ENCODE data around the gene DTL. TPM values are rescaled to one million over a fixed set of nuclear protein-coding genes. Genes with fewer than 3 reads are reported as not detected.
A peak's percentile ranks its signal among the peaks of the same experiment; 100 is the strongest.

The DTL gene
- total RNA-seq, 1 donor from 2014 or later = 76.6 TPM

DNA sequence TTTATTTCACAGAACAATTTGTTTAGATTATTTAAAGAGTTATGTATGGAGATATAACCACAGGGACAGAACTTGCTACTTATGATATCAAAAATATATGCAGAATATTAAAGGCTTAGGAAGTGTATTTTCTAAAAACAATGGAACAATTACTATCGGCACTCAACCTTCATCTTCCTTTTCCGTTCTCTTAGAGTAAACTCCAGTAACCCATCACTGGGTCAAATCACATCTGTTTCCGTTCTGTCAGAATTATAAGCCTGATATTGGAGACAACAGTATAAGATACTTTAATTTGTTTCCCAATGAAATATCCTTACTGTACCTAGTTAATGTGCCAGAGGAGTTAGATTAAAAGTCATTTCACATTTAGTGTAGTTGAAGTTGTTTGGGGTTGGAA lies 32.2 kb downstream of the DTL start:
- Mint-ChIP-seq H3K27ac (no peak overlapping the region), H3K9me3 (no peaks in the 10 kb centered on the region), H3K36me3 (peaks cover 29% of the 10 kb centered on the region), H3K27me3 (ENCODE audit: insufficient read depth, low read depth) (no peaks in the 10 kb centered on the region), H3K4me1 (no peaks in the 10 kb centered on the region), H3K4me3 (no peak overlapping the region)
- H3F3A ChIP-seq (ENCODE audit: low read depth) = no peaks in the 10 kb centered on the region
- no peaks in the 10 kb centered on the region for H3K79me2 ChIP-seq (ENCODE audit: low read depth)
- H4K20me1 ChIP-seq (ENCODE audit: low read depth) = no peaks in the 10 kb centered on the region
- no peak overlapping the region for H2AFZ ChIP-seq (replicated peaks)
- H3K4me3 ChIP-seq = no peak overlapping the region
- no peak for DNase-seq (ENCODE audit: low spot score)
- no peak overlapping the region for H3K4me2 ChIP-seq
- peaks cover 32% of the 10 kb centered on the region for H3K36me3 ChIP-seq
- H3K27me3 ChIP-seq = no peaks in the 10 kb centered on the region
- no peaks in the 10 kb centered on the region for H3K4me1 ChIP-seq
- H3K9me3 ChIP-seq (ENCODE audit: low read depth) = no peaks in the 10 kb centered on the region
- no peak for TF ChIP-seq EZH2 (IDR thresholded peaks at IDR 0.05)
- no peak overlapping the region for H3K9ac ChIP-seq
- no peak overlapping the region for H3K27ac ChIP-seq

DNA sequence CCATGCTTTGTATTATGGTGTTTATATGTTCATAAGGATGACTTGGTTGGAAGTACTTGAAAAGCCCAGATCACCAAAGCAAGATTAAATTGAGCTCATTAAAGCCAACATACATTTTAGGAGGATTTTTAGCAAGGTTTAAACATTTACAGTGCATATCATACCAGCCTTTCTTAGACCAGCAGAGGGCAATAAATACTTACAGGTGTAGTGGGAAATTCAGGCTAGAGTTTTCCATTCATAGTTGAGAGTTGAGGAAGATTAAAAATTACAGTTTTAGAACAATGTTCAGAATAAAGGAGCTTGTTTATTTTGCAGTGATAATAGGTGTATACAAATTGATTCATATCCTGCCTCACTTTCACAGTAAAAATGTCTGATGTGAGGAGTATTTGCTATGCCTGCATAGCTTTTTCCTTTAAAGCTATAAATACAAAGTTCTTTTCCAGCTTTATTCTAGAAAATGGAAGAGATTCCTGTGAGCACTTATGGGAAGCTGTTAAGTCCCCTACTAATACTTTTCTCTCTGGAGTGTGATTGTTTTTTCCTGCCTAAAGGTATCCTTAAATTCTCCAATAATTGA lies 35.3 kb downstream of the DTL start:
- Histone ChIP-seq H3K4me3 (no peak overlapping the region), H3K27ac (no peak overlapping the region), H4K20me1 (ENCODE audit: low read depth) (no peaks in the 10 kb centered on the region), H3K79me2 (ENCODE audit: low read depth) (no peaks in the 10 kb centered on the region), H3K4me2 (no peak overlapping the region), H3F3A (ENCODE audit: low read depth) (no peaks in the 10 kb centered on the region), H3K27me3 (no peaks in the 10 kb centered on the region), H3K36me3 (peaks cover 28% of the 10 kb centered on the region), H2AFZ (replicated peaks) (no peak overlapping the region), H3K9ac (no peak overlapping the region), H3K9me3 (ENCODE audit: low read depth) (no peaks in the 10 kb centered on the region), H3K4me1 (no peaks in the 10 kb centered on the region)
- Mint-ChIP-seq H3K9me3 (no peaks in the 10 kb centered on the region), H3K27ac (no peak overlapping the region), H3K27me3 (ENCODE audit: insufficient read depth, low read depth) (no peaks in the 10 kb centered on the region), H3K36me3 (peaks cover 27% of the 10 kb centered on the region), H3K4me1 (no peaks in the 10 kb centered on the region), H3K4me3 (no peak overlapping the region)
- DNase-seq (ENCODE audit: low spot score) = peak; percentile 43
- TF ChIP-seq CTCF (IDR thresholded peaks at IDR 0.05) (peak; percentile 59), EZH2 (IDR thresholded peaks at IDR 0.05) (no peak)

GRCh38 chr1:212072047-212072446 lies 36.5 kb downstream of the DTL start:
- no peaks in the 10 kb centered on the region for H3K9me3 Mint-ChIP-seq
- Histone ChIP-seq H3K4me2 (no peak overlapping the region), H4K20me1 (ENCODE audit: low read depth) (no peaks in the 10 kb centered on the region), H2AFZ (replicated peaks) (no peak overlapping the region), H3K79me2 (ENCODE audit: low read depth) (no peaks in the 10 kb centered on the region), H3K27ac (no peak overlapping the region), H3F3A (ENCODE audit: low read depth) (no peaks in the 10 kb centered on the region), H3K27me3 (no peaks in the 10 kb centered on the region), H3K9ac (no peak overlapping the region), H3K9me3 (ENCODE audit: low read depth) (no peaks in the 10 kb centered on the region), H3K4me1 (no peaks in the 10 kb centered on the region), H3K36me3 (peaks cover 28% of the 10 kb centered on the region), H3K4me3 (no peak overlapping the region)
- H3K27ac Mint-ChIP-seq = no peak overlapping the region
- TF ChIP-seq EZH2 (IDR thresholded peaks at IDR 0.05) (no peak), CTCF (IDR thresholded peaks at IDR 0.05) (no peak), EZH2phosphoT487 (IDR thresholded peaks at IDR 0.05) (no peak)
- peaks cover 28% of the 10 kb centered on the region for H3K36me3 Mint-ChIP-seq
- no peak for DNase-seq (ENCODE audit: low spot score)
- no peak overlapping the region for H3K4me3 Mint-ChIP-seq
- H3K27me3 Mint-ChIP-seq (ENCODE audit: insufficient read depth, low read depth) = no peaks in the 10 kb centered on the region
- no peaks in the 10 kb centered on the region for H3K4me1 Mint-ChIP-seq

- H3K4me2 ChIP-seq = no peak overlapping the region
- no peaks in the 10 kb centered on the region for H3K27me3 ChIP-seq
- H3K36me3 Mint-ChIP-seq = peaks cover 29% of the 10 kb centered on the region
Measured at GRCh38 chr1:212073490-212073889, 37.9 kb downstream of the DTL start.

More at GRCh38 chr1:212073490-212073889, 37.9 kb downstream of the DTL start:
- H3K4me1 Mint-ChIP-seq = no peaks in the 10 kb centered on the region
- Histone ChIP-seq H2AFZ (replicated peaks) (no peak overlapping the region), H3K9ac (no peak overlapping the region), H3K27ac (no peak overlapping the region), H3K36me3 (peaks cover 22% of the 10 kb centered on the region), H4K20me1 (ENCODE audit: low read depth) (no peaks in the 10 kb centered on the region), H3K9me3 (ENCODE audit: low read depth) (no peaks in the 10 kb centered on the region), H3F3A (ENCODE audit: low read depth) (no peaks in the 10 kb centered on the region), H3K4me3 (no peak overlapping the region), H3K4me1 (no peaks in the 10 kb centered on the region), H3K79me2 (ENCODE audit: low read depth) (no peaks in the 10 kb centered on the region)
- DNase-seq (ENCODE audit: low spot score) = no peak
- H3K27me3 Mint-ChIP-seq (ENCODE audit: insufficient read depth, low read depth) = no peaks in the 10 kb centered on the region
- H3K4me3 Mint-ChIP-seq = no peak overlapping the region
- TF ChIP-seq EZH2 (IDR thresholded peaks at IDR 0.05) (no peak), CTCF (IDR thresholded peaks at IDR 0.05) (no peak), EZH2phosphoT487 (IDR thresholded peaks at IDR 0.05) (no peak)
- H3K9me3 Mint-ChIP-seq = no peaks in the 10 kb centered on the region
- H3K27ac Mint-ChIP-seq = no peak overlapping the region
